Left lung (tissue), 10 donors: Measurements from ENCODE around the gene SLC17A3. TPM values are rescaled to one million over a fixed set of nuclear protein-coding genes. Genes with fewer than 3 reads are reported as not detected.

Source experiments
- ATAC-seq: fragments of 200-7000 bp; cut with Tn5 transposase; one replicate; pipeline ENCODE4 v1.9.1; 2020; ENCODE audit warnings: moderate library complexity
- DNase-seq, 4 donors: peaks; one replicate each; pipeline ENCODE4 v3.0.0-alpha.2; 2013 to 2020
- H3K27ac ChIP-seq, 2 donors: fragments of 200-600 bp; sonication (generic) in 1 of 2; one replicate each; pipeline versions ENCODE4 v1.5.0 to v1.8.0; 2020 to 2021
- H3K27me3 ChIP-seq, 2 donors: fragments of 200-600 bp; sonication (generic) in 1 of 2; one replicate each; pipeline versions ENCODE4 v1.5.0 to v1.8.0; 2020 to 2021
- H3K36me3 ChIP-seq, 2 donors: fragments of 200-600 bp; sonication (generic) in 1 of 2; one replicate each; pipeline versions ENCODE4 v1.5.0 to v1.8.0; 2020 to 2021
- H3K4me1 ChIP-seq, 2 donors: fragments of 200-600 bp; one replicate each; pipeline ENCODE4 v1.8.0; 2021
- H3K4me3 ChIP-seq, 2 donors: fragments of 200-600 bp; sonication (generic) in 1 of 2; one replicate each; pipeline versions ENCODE4 v1.5.0 to v1.8.0; 2020 to 2021; ENCODE audit warnings: mild to moderate bottlenecking in 1 of 2
- H3K9me3 ChIP-seq, 2 donors: fragments of 200-600 bp; sonication (generic) in 1 of 2; one replicate each; pipeline versions ENCODE4 v1.5.0 to v1.8.0; 2020 to 2021
- CTCF ChIP-seq, 2 donors: fragments of 200-600 bp; sonication (generic) in 1 of 2; IDR thresholded peaks; one replicate each; pipeline versions ENCODE4 v1.5.0 to v1.8.0; 2021; ENCODE audit warnings: antibody characterized with exemption in 2 of 2
- intact Hi-C, 2 donors: fragments of 100-400 bp; cut with DNase I; formaldehyde crosslinking; loops; one replicate each; pipeline versions ENCODE4 v1.11.2 to v1.14.2; 2022
- polyA plus RNA-seq, 6 donors: library from polyadenylated mRNA; unstranded; fragments of 120-200 nt; gene quantifications; one replicate each; pipeline ENCODE4 v1.2.1, GENCODE V29; 2013; ENCODE audit not compliant: insufficient read length in 6 of 6
- total RNA-seq, 2 donors: library from RNA; stranded (reverse); fragmentation: NEBNext Ultra II Directional; extraction: Animal tissue kit (Norgen Biotek cat#: 25700); gene quantifications; one replicate each; pipeline ENCODE4 v1.2.1, GENCODE V29; 2021
- donor health status: DM: no; HTN: yes; CAD: no.
- donor health status: DM: no; HTN: no; CAD: no.

SLC17A3 gene
- total and polyA plus RNA-seq, 8 donors = 0.11 to 0.22 (median 0.19) TPM; not detected in 4

GRCh38 chr6:25821341-25821740, 52.7 kb downstream of the SLC17A3 start:
- Histone ChIP-seq H3K27ac (no peak overlapping the region), H3K4me1 (no peaks in the 10 kb centered on the region), H3K27me3 (no peaks in the 10 kb centered on the region), H3K9me3 (no peaks in the 10 kb centered on the region), H3K4me3 (no peak overlapping the region), H3K36me3 (no peaks in the 10 kb centered on the region)
- no peak for TF ChIP-seq CTCF (IDR thresholded peaks at IDR 0.05)
- intact Hi-C loops = no loop called here
- DNase-seq = no peak
- no peak for ATAC-seq

- TF ChIP-seq CTCF (IDR thresholded peaks at IDR 0.05) = no peak
- DNase-seq = no peak
- no peaks in the 10 kb centered on the region for H3K27me3 ChIP-seq
- no peak for ATAC-seq
- intact Hi-C loops = no loop called here
- no peaks in the 10 kb centered on the region for H3K9me3 ChIP-seq
- H3K36me3 ChIP-seq = no peaks in the 10 kb centered on the region
- H3K4me1 ChIP-seq = no peaks in the 10 kb centered on the region
- no peak overlapping the region for H3K4me3 ChIP-seq
- no peak overlapping the region for H3K27ac ChIP-seq
Observed at GRCh38 chr6:25816252-25816651, 57.8 kb downstream of the SLC17A3 start.

- Histone ChIP-seq H3K27ac (no peak overlapping the region), H3K27me3 (no peaks in the 10 kb centered on the region), H3K4me1 (no peaks in the 10 kb centered on the region), H3K36me3 (no peaks in the 10 kb centered on the region), H3K9me3 (no peaks in the 10 kb centered on the region), H3K4me3 (no peak overlapping the region)
- intact Hi-C loops = no loop called here
- TF ChIP-seq CTCF (IDR thresholded peaks at IDR 0.05) = no peak
- ATAC-seq = no peak
- DNase-seq = no peak
Observed at GRCh38 chr6:25815194-25815593, 58.8 kb downstream of the SLC17A3 start.

- no peaks in the 10 kb centered on the region for H3K36me3 ChIP-seq
- intact Hi-C loops = no loop called here
Observed at GRCh38 chr6:25804804-25805203, 69.2 kb downstream of the SLC17A3 start.

GRCh38 chr6:25801436-25801835, 72.6 kb downstream of the SLC17A3 start:
- no peaks in the 10 kb centered on the region for H3K27me3 ChIP-seq
- H3K4me1 ChIP-seq = no peaks in the 10 kb centered on the region
- DNase-seq (no peak), ATAC-seq (no peak)
- no peaks in the 10 kb centered on the region for H3K36me3 ChIP-seq
- intact Hi-C loops = no loop called here
- H3K4me3 ChIP-seq = no peak overlapping the region
- no peak for TF ChIP-seq CTCF (IDR thresholded peaks at IDR 0.05)
- no peak overlapping the region for H3K27ac ChIP-seq
- H3K9me3 ChIP-seq = peaks cover 0 to 4% of the 10 kb centered on the region in 2 donors

More at GRCh38 chr6:25804804-25805203, 69.2 kb downstream of the SLC17A3 start:
- H3K4me1 ChIP-seq = no peaks in the 10 kb centered on the region
- no peaks in the 10 kb centered on the region for H3K27me3 ChIP-seq
- no peak for ATAC-seq
- DNase-seq = no peak
- peaks cover 0 to 4% of the 10 kb centered on the region in 2 donors for H3K9me3 ChIP-seq
- no peak overlapping the region for H3K27ac ChIP-seq
- no peak for TF ChIP-seq CTCF (IDR thresholded peaks at IDR 0.05)
- H3K4me3 ChIP-seq = no peak overlapping the region

Other genes with a start within 250 kb of the SLC17A3 start
- gene SCGN, start 222.0 kb downstream of the SLC17A3 start, total RNA-seq = not detected
- 1 to 10 TPM; 1.4 to 3.0 (median 1.7) TPM for gene SCGN, start 222.0 kb downstream of the SLC17A3 start, polyA plus RNA-seq
- gene SLC17A4, start 119.5 kb downstream of the SLC17A3 start, total RNA-seq = not detected
- under 1 TPM in 1 of 6 donors, not detected in 5; 0.04 TPM for gene SLC17A4, start 119.5 kb downstream of the SLC17A3 start, polyA plus RNA-seq
- not detected for gene SLC17A1, start 42.2 kb downstream of the SLC17A3 start, total RNA-seq
- gene SLC17A1, start 42.2 kb downstream of the SLC17A3 start, polyA plus RNA-seq = under 1 TPM in 5 of 6 donors, not detected in 1; 0.22 to 0.48 (median 0.30) TPM
- not detected for gene SLC17A2, start 56.4 kb upstream of the SLC17A3 start, total RNA-seq
- not detected for gene SLC17A2, start 56.4 kb upstream of the SLC17A3 start, polyA plus RNA-seq
- 10 to 100 TPM; 13.1 to 15.9 TPM for gene TRIM38, start 88.6 kb upstream of the SLC17A3 start, total RNA-seq
- gene TRIM38, start 88.6 kb upstream of the SLC17A3 start, polyA plus RNA-seq = 10 to 100 TPM; 11.9 to 16.5 (median 15.4) TPM
- 10 to 100 TPM; 11.8 to 12.7 TPM for gene HFE, start 213.2 kb upstream of the SLC17A3 start, total RNA-seq
- 10 to 100 TPM; 10.3 to 13.5 (median 12.1) TPM for gene HFE, start 213.2 kb upstream of the SLC17A3 start, polyA plus RNA-seq